Tibial nerve (tissue), 3 donors: Measurements from ENCODE around the gene ACTR1B.

Experiments used
- CTCF ChIP-seq, 5 experiments: fragments of 200-600 bp in 3 of 5; fragments of 450-650 bp in 2 of 5; sonication (generic) in 3 of 5; IDR thresholded peaks; one replicate each; pipeline ENCODE4 v1.5.1; 2016 to 2019; ENCODE audit warnings: antibody characterized with exemption in 5 of 5, mild to moderate bottlenecking in 3 of 5, moderate library complexity in 2 of 5
- POLR2A ChIP-seq, 2 donors: fragments of 450-650 bp; IDR thresholded peaks; one replicate each; pipeline ENCODE4 v1.6.1; 2017; ENCODE audit warnings: antibody characterized with exemption in 2 of 2, mild to moderate bottlenecking in 2 of 2, moderate library complexity in 2 of 2

- no peak for TF ChIP-seq POLR2A (IDR thresholded peaks at IDR 0.05)
- no peak for TF ChIP-seq CTCF (IDR thresholded peaks at IDR 0.05)
Observed at GRCh38 chr2:97654791-97655190, 9.1 kb downstream of the ACTR1B start.
